Stomach (tissue), 9 donors: ENCODE results near the gene RFTN1. TPM values are rescaled to one million over a fixed set of nuclear protein-coding genes. Genes with fewer than 3 reads are reported as not detected.

Experiments used
- DNase-seq, 2 donors: peaks; one replicate each; pipeline versions ENCODE4 v3.0.0 to v3.0.0-alpha.2; 2013 to 2019
- H3K27ac ChIP-seq, 5 donors: fragments of 200-600 bp in 4 of 5; sonication (generic) in 4 of 5; one replicate each; pipeline ENCODE4 v1.5.1; 2013 to 2019; ENCODE audit warnings: mild to moderate bottlenecking in 1 of 5, moderate library complexity in 1 of 5
- H3K27me3 ChIP-seq, 3 donors: fragments of 200-600 bp; sonication (generic); one replicate each; pipeline ENCODE4 v1.5.1; 2017 to 2019; ENCODE audit warnings: mixed run types in 1 of 3
- H3K36me3 ChIP-seq, 4 donors: fragments of 200-600 bp; sonication (generic); 1 replicate in 3 of 4; 2 replicates in 1 of 4; pipeline ENCODE4 v1.5.1; 2016 to 2019
- H3K4me1 ChIP-seq, 4 donors: fragments of 200-600 bp; sonication (generic); one replicate each; pipeline ENCODE4 v1.5.1; 2016 to 2019
- H3K4me3 ChIP-seq, 4 donors: fragments of 200-600 bp; sonication (generic) in 3 of 4; one replicate each; pipeline ENCODE4 v1.5.1; 2016 to 2019; ENCODE audit warnings: mild to moderate bottlenecking in 1 of 4
- H3K9me3 ChIP-seq, 4 donors: fragments of 200-600 bp; sonication (generic); one replicate each; pipeline ENCODE4 v1.5.1; 2016 to 2019
- EP300 ChIP-seq: sonication (generic); formaldehyde crosslinking; IDR thresholded peaks from one replicate; pipeline ENCODE4 v1.6.1; 2017; ENCODE audit warnings: antibody characterized with exemption
- POLR2A ChIP-seq, 4 donors: fragments of 450-650 bp; IDR thresholded peaks; one replicate each; pipeline ENCODE4 v1.6.1; 2016; ENCODE audit warnings: antibody characterized with exemption in 4 of 4, control low read depth in 2 of 4, mild to moderate bottlenecking in 1 of 4, moderate library complexity in 1 of 4
- POLR2AphosphoS5 ChIP-seq, 3 donors: sonication (generic); formaldehyde crosslinking; IDR thresholded peaks; one replicate each; pipeline ENCODE4 v1.6.1; 2016; ENCODE audit warnings: antibody characterized with exemption in 3 of 3
- WGBS, 5 donors: extraction: QIAGEN DNeasy Blood & Tissue Kit in 3 of 5; methylation state at CpG; one replicate each; pipeline versions ENCODE4 v1.1.5 to v1.1.7; 2013 to 2018; 5-methylcytosine and 5-hydroxymethylcytosine counted together
- intact Hi-C: fragments of 100-400 bp; cut with DNase I; formaldehyde crosslinking; loops from one replicate; pipeline ENCODE4 v1.15.1; 2023; ENCODE audit warnings: low total_unique reads
- polyA plus RNA-seq, 3 donors: library from polyadenylated mRNA; stranded (reverse); fragments of 200-250 nt; gene quantifications; one replicate each; pipeline ENCODE4 v1.2.3, GENCODE V29; 2013
- total RNA-seq, 5 donors: library from RNA; depleted of rRNA; stranded (reverse); fragments of >200 nt; gene quantifications; one replicate each; pipeline versions ENCODE4 v1.1.0 to v1.2.3, GENCODE V29; 2014 to 2016
- TF ChIP-seq, protein P1 (sequence below), 7 experiments: fragments of 450-650 bp in 4 of 7; fragments of 200-600 bp in 3 of 7; sonication (generic) in 3 of 7; IDR thresholded peaks; one replicate each; pipeline ENCODE4 v1.5.1; 2016 to 2019; ENCODE audit warnings: antibody characterized with exemption in 7 of 7, control low read depth in 2 of 7, mild to moderate bottlenecking in 1 of 7
- donor health status: healthy with polysubstance abuse.
- donor health status: Bipolar disorder and iron deficiency.
- donor health status: healthy.

The RFTN1 gene
- total and polyA plus RNA-seq, 8 donors: 4.6 to 103 (median 18.9) TPM

DNA sequence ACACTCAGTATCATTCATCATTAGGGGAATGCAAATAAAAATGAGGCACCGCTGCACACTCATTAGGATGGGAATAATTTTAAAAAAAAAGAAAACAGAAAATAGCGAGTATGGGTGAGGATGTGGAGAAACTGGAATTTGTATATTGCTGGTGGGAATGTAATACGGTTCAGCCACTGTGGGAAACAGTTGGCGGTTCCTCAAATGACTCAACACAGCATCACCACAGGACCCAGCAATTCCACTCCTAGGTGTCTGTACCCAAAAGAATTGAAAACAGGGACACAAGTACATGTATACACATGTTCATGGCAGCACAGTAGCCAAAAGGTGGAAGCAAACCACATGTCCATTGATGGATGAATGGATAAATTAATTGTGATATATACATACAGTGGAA, 35.2 kb upstream of the RFTN1 start:
- DNase-seq: no peak
- Histone ChIP-seq H3K4me1 (peaks cover 0 to 8% (median 0%) of the 10 kb centered on the region in 4 donors), H3K36me3 (no peaks in the 10 kb centered on the region), H3K27ac (no peak overlapping the region), H3K4me3 (no peak overlapping the region), H3K27me3 (no peaks in the 10 kb centered on the region), H3K9me3 (no peaks in the 10 kb centered on the region)
- TF ChIP-seq, protein P1, sequence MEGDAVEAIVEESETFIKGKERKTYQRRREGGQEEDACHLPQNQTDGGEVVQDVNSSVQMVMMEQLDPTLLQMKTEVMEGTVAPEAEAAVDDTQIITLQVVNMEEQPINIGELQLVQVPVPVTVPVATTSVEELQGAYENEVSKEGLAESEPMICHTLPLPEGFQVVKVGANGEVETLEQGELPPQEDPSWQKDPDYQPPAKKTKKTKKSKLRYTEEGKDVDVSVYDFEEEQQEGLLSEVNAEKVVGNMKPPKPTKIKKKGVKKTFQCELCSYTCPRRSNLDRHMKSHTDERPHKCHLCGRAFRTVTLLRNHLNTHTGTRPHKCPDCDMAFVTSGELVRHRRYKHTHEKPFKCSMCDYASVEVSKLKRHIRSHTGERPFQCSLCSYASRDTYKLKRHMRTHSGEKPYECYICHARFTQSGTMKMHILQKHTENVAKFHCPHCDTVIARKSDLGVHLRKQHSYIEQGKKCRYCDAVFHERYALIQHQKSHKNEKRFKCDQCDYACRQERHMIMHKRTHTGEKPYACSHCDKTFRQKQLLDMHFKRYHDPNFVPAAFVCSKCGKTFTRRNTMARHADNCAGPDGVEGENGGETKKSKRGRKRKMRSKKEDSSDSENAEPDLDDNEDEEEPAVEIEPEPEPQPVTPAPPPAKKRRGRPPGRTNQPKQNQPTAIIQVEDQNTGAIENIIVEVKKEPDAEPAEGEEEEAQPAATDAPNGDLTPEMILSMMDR (IDR thresholded peaks at IDR 0.05): no peak
- no peak for TF ChIP-seq POLR2AphosphoS5 (IDR thresholded peaks at IDR 0.05)
- TF ChIP-seq POLR2A (IDR thresholded peaks at IDR 0.05): no peak
- TF ChIP-seq EP300: no peak
- intact Hi-C loops: no loop called here
- 76 to 88% (median 84%) methylated on average over 4 of the region's 4 CpGs for WGBS, 5 donors

GRCh38 chr3:16547561-16548357, 34.3 kb upstream of the RFTN1 start:
- H3K4me1 ChIP-seq: peaks cover 0 to 8% (median 0%) of the 10 kb centered on the region in 4 donors
- H3K27ac ChIP-seq: no peak overlapping the region
- no peaks in the 10 kb centered on the region for H3K9me3 ChIP-seq
- TF ChIP-seq, protein P1 (IDR thresholded peaks at IDR 0.05): no peak
- no peak for TF ChIP-seq EP300
- TF ChIP-seq POLR2AphosphoS5 (IDR thresholded peaks at IDR 0.05): no peak
- H3K27me3 ChIP-seq: no peaks in the 10 kb centered on the region
- 64 to 89% (median 79%) methylated on average over 4 of the region's 4 CpGs for WGBS, 5 donors
- intact Hi-C loops: no loop called here
- H3K36me3 ChIP-seq: no peaks in the 10 kb centered on the region
- no peak for DNase-seq
- no peak overlapping the region for H3K4me3 ChIP-seq

GRCh38 chr3:16546186-16547010, 32.9 kb upstream of the RFTN1 start:
- Histone ChIP-seq H3K27ac (peak overlapping the region in 2 of 5 donors; percentile 38 to 47), H3K9me3 (no peaks in the 10 kb centered on the region), H3K4me1 (peaks cover 0 to 8% (median 0%) of the 10 kb centered on the region in 4 donors), H3K4me3 (no peak overlapping the region), H3K27me3 (no peaks in the 10 kb centered on the region), H3K36me3 (no peaks in the 10 kb centered on the region)
- 73 to 79% (median 75%) methylated on average over 12 of the region's 12 CpGs for WGBS, 5 donors
- intact Hi-C loops: no loop called here
- TF ChIP-seq POLR2A (IDR thresholded peaks at IDR 0.05) (no peak), POLR2AphosphoS5 (IDR thresholded peaks at IDR 0.05) (no peak), EP300 (no peak)
- TF ChIP-seq, protein P1 (IDR thresholded peaks at IDR 0.05): no peak
- no peak for DNase-seq

- 66 to 76% (median 69%) methylated on average over 10 of the region's 10 CpGs for WGBS, 5 donors
- intact Hi-C loops: no loop called here
- H3K4me3 ChIP-seq: no peak overlapping the region
- TF ChIP-seq EP300 (no peak), POLR2A (IDR thresholded peaks at IDR 0.05) (no peak), POLR2AphosphoS5 (IDR thresholded peaks at IDR 0.05) (no peak)
- TF ChIP-seq, protein P1 (IDR thresholded peaks at IDR 0.05): no peak
- peaks cover 0 to 7% (median 0%) of the 10 kb centered on the region in 4 donors for H3K4me1 ChIP-seq
- H3K27ac ChIP-seq: peak overlapping the region in 2 of 5 donors; percentile 38 to 47
- no peaks in the 10 kb centered on the region for H3K36me3 ChIP-seq
- no peak for DNase-seq
- no peaks in the 10 kb centered on the region for H3K27me3 ChIP-seq
- H3K9me3 ChIP-seq: no peaks in the 10 kb centered on the region
Observed at GRCh38 chr3:16545413-16546185, 32.1 kb upstream of the RFTN1 start.
